Fibroblast of skin of back (primary cell): ENCODE data around the gene POU2AF2.
"Not testable (repeated sequence)": the region's sequence is repeated elsewhere in the genome, so short reads cannot be mapped to it uniquely, and the experiment has no call there.

Experiments used
- DNase-seq: peaks from one replicate; pipeline ENCODE4 v3.0.0-alpha.2; 2013

The POU2AF2 gene

GRCh38 chr11:111305162-111305802 lies 59.8 kb downstream of the POU2AF2 start:
- no peak for DNase-seq

- DNase-seq: no peak
These were observed 60.4 kb downstream of the POU2AF2 start for GRCh38 chr11:111305876-111306275.

GRCh38 chr11:111306321-111306720 lies 60.8 kb downstream of the POU2AF2 start:
- no peak for DNase-seq

GRCh38 chr11:111307472-111308108 lies 62.1 kb downstream of the POU2AF2 start:
- DNase-seq: no peak

GRCh38 chr11:111308140-111308539 lies 62.6 kb downstream of the POU2AF2 start:
- DNase-seq: no peak

- no peak for DNase-seq
These were observed 63.8 kb downstream of the POU2AF2 start for GRCh38 chr11:111309215-111309915.

- no peak for DNase-seq
These were observed 64.6 kb downstream of the POU2AF2 start for GRCh38 chr11:111310088-111310487.

- no peak for DNase-seq
These were observed 65.2 kb downstream of the POU2AF2 start for GRCh38 chr11:111310723-111311122.

GRCh38 chr11:111312076-111312475 lies 66.6 kb downstream of the POU2AF2 start:
- DNase-seq: no peak

- no peak for DNase-seq
These were observed 73.8 kb downstream of the POU2AF2 start for GRCh38 chr11:111319296-111319695.

- not testable (repeated sequence) for DNase-seq
These were observed 74.7 kb downstream of the POU2AF2 start for GRCh38 chr11:111320199-111320598.

GRCh38 chr11:111320728-111321568 lies 75.4 kb downstream of the POU2AF2 start:
- DNase-seq: peak; percentile 6

- no peak for DNase-seq
These were observed 77.0 kb downstream of the POU2AF2 start for GRCh38 chr11:111322534-111322933.

- peak; percentile 37 for DNase-seq
These were observed 78.8 kb downstream of the POU2AF2 start for GRCh38 chr11:111324277-111324720.

- no peak for DNase-seq
These were observed 79.7 kb downstream of the POU2AF2 start for GRCh38 chr11:111325259-111325658.

- DNase-seq: no peak
These were observed 81.3 kb downstream of the POU2AF2 start for GRCh38 chr11:111326824-111327223.

- no peak for DNase-seq
These were observed 82.5 kb downstream of the POU2AF2 start for GRCh38 chr11:111327908-111328624.

GRCh38 chr11:111329306-111330204 lies 84.0 kb downstream of the POU2AF2 start:
- DNase-seq: no peak

GRCh38 chr11:111330234-111330893 lies 84.8 kb downstream of the POU2AF2 start:
- DNase-seq: no peak

- no peak for DNase-seq
These were observed 86.4 kb downstream of the POU2AF2 start for GRCh38 chr11:111331711-111332479.
